Colonic mucosa (tissue), 4 donors: Measurements from ENCODE around the gene NIPSNAP3A. TPM values are rescaled to one million over a fixed set of nuclear protein-coding genes. Genes with fewer than 3 reads are reported as not detected.
"Not testable (repeated sequence)": the region's sequence is repeated elsewhere in the genome, so short reads cannot be mapped to it uniquely, and the experiment has no call there.

Experiments used
- DNase-seq: peaks from one replicate; pipeline ENCODE4 v3.0.0-alpha.2; 2020
- H3K27ac ChIP-seq: fragments of 200-600 bp; one replicate; pipeline ENCODE4 v1.8.0; 2021
- H3K27me3 ChIP-seq: fragments of 200-600 bp; one replicate; pipeline ENCODE4 v1.8.0; 2021
- H3K36me3 ChIP-seq: fragments of 200-600 bp; one replicate; pipeline ENCODE4 v1.8.0; 2021
- H3K4me1 ChIP-seq: fragments of 200-600 bp; one replicate; pipeline ENCODE4 v1.8.0; 2021; ENCODE audit warnings: mild to moderate bottlenecking
- H3K4me3 ChIP-seq: fragments of 200-600 bp; one replicate; pipeline ENCODE4 v1.8.0; 2021
- H3K9ac ChIP-seq, 2 donors: one replicate each; pipeline ENCODE4 v1.7.0; 2013; ENCODE audit warnings: control low read depth in 2 of 2, low read depth in 2 of 2, low read length in 2 of 2
- H3K9me3 ChIP-seq: fragments of 200-600 bp; one replicate; pipeline ENCODE4 v1.8.0; 2021
- CTCF ChIP-seq: fragments of 200-600 bp; IDR thresholded peaks from one replicate; pipeline ENCODE4 v1.8.0; 2022; ENCODE audit warnings: antibody characterized with exemption, mild to moderate bottlenecking
- intact Hi-C: fragments of 100-400 bp; cut with DNase I; formaldehyde crosslinking; loops from one replicate; pipeline ENCODE4 v1.14.1; 2022
- total RNA-seq, 2 donors: library from RNA; stranded (reverse); fragmentation: NEBNext Ultra II Directional in 1 of 2; extraction: Animal tissue kit (Norgen Biotek cat#: 25700) in 1 of 2; gene quantifications; one replicate each; pipeline ENCODE4 v1.2.1, GENCODE V29; 2021
- donor health status: healthy.
- donor health status: DM: no; HTN: no; CAD: no.
- donor health status: DM: no; HTN: no; CAD: no.

The NIPSNAP3A gene
- 10 to 100 TPM; 25.4 to 49.6 TPM for total RNA-seq

GRCh38 chr9:104747565-104748358 is at the start of gene NIPSNAP3A:
TSS of gene NIPSNAP3A (plus strand) at chr9:104747683. CDS start at chr9:104747793, 110 bp downstream.
- Histone ChIP-seq H3K36me3 (no peaks in the 10 kb centered on the region), H3K9ac (peak within 1 kb of the TSS; percentile 80 to 85), H3K9me3 (no peaks in the 10 kb centered on the region), H3K4me1 (no peaks in the 10 kb centered on the region), H3K4me3 (peak within 1 kb of the TSS; percentile 70), H3K27me3 (no peaks in the 10 kb centered on the region), H3K27ac (peak within 1 kb of the TSS; percentile 92)
- intact Hi-C loops: no loop called here
- DNase-seq: peak; percentile 92
- no peak for TF ChIP-seq CTCF

- H3K36me3 ChIP-seq: no peaks in the 10 kb centered on the region
- DNase-seq: no peak
- no peaks in the 10 kb centered on the region for H3K4me1 ChIP-seq
- H3K27me3 ChIP-seq: no peaks in the 10 kb centered on the region
- H3K4me3 ChIP-seq: no peak overlapping the region
- H3K27ac ChIP-seq: no peak overlapping the region
- TF ChIP-seq CTCF: no peak
- intact Hi-C loops: no loop called here
- no peaks in the 10 kb centered on the region for H3K9me3 ChIP-seq
- H3K9ac ChIP-seq: no peak overlapping the region
These were observed 47.2 kb upstream of the NIPSNAP3A start for GRCh38 chr9:104700306-104700705.

GRCh38 chr9:104708737-104709136 is 38.7 kb upstream of the NIPSNAP3A start:
- H3K4me1 ChIP-seq, intact Hi-C loops, H3K9ac ChIP-seq, DNase-seq, H3K27ac ChIP-seq, H3K4me3 ChIP-seq, H3K27me3 ChIP-seq, H3K36me3 ChIP-seq, H3K9me3 ChIP-seq: not testable (repeated sequence)

- Histone ChIP-seq H3K4me3 (no peak overlapping the region), H3K4me1 (no peaks in the 10 kb centered on the region), H3K36me3 (no peaks in the 10 kb centered on the region), H3K27me3 (no peaks in the 10 kb centered on the region), H3K9me3 (no peaks in the 10 kb centered on the region), H3K27ac (no peak overlapping the region), H3K9ac (no peak overlapping the region)
- TF ChIP-seq CTCF: no peak
- no peak for DNase-seq
- intact Hi-C loops: no loop called here
These were observed 35.9 kb upstream of the NIPSNAP3A start for GRCh38 chr9:104711604-104712003.

GRCh38 chr9:104725014-104725413 is 22.5 kb upstream of the NIPSNAP3A start:
- Histone ChIP-seq H3K9ac (no peak overlapping the region), H3K4me1 (no peaks in the 10 kb centered on the region), H3K4me3 (no peak overlapping the region), H3K36me3 (no peaks in the 10 kb centered on the region), H3K27me3 (no peaks in the 10 kb centered on the region), H3K27ac (no peak overlapping the region), H3K9me3 (no peaks in the 10 kb centered on the region)
- intact Hi-C loops: no loop called here
- DNase-seq: no peak
- no peak for TF ChIP-seq CTCF

- Histone ChIP-seq H3K9me3 (no peaks in the 10 kb centered on the region), H3K36me3 (no peaks in the 10 kb centered on the region), H3K9ac (no peak overlapping the region), H3K4me3 (no peak overlapping the region), H3K27me3 (no peaks in the 10 kb centered on the region), H3K27ac (no peak overlapping the region), H3K4me1 (no peaks in the 10 kb centered on the region)
- intact Hi-C loops: no loop called here
- no peak for TF ChIP-seq CTCF
- DNase-seq: no peak
These were observed 9.0 kb upstream of the NIPSNAP3A start for GRCh38 chr9:104738452-104738851.
